Esophagus mucosa (tissue), 1 donor: ENCODE data around the gene DPH2. TPM values are rescaled to one million over a fixed set of nuclear protein-coding genes. Genes with fewer than 3 reads are reported as not detected.

Experiments used
- ATAC-seq: fragments of 200-7000 bp; cut with Tn5 transposase; one replicate; pipeline ENCODE4 v1.9.1; 2020
- total RNA-seq: library from RNA; stranded (reverse); gene quantifications from one replicate; pipeline ENCODE4 v1.2.4, GENCODE V29; 2023
- donor health status: DM: yes; HTN: yes; CAD: no.

Gene DPH2
- total RNA-seq: 18.3 TPM

GRCh38 chr1:43969746-43970466, at the start of gene DPH2:
DPH2 (plus strand) TSS chr1:43970010; CDS start chr1:43970176, 166 bp downstream.
- peak; percentile 87 for ATAC-seq

- ATAC-seq: no peak
These were observed 48.8 kb upstream of the DPH2 start for GRCh38 chr1:43921022-43921421.

GRCh38 chr1:43924516-43924915, 45.3 kb upstream of the DPH2 start:
- peak; percentile 39 for ATAC-seq

GRCh38 chr1:43925846-43926245, 44.0 kb upstream of the DPH2 start:
- no peak for ATAC-seq

GRCh38 chr1:43930168-43930948, 39.5 kb upstream of the DPH2 start:
- ATAC-seq: peak; percentile 38

GRCh38 chr1:43930949-43931275, 38.9 kb upstream of the DPH2 start:
- no peak for ATAC-seq

GRCh38 chr1:43931711-43932660, 37.8 kb upstream of the DPH2 start:
- ATAC-seq: no peak

- ATAC-seq: no peak
These were observed 36.9 kb upstream of the DPH2 start for GRCh38 chr1:43932786-43933385.

- peak; percentile 32 for ATAC-seq
These were observed 36.3 kb upstream of the DPH2 start, which contains the start of gene ARTN for GRCh38 chr1:43933386-43934100. ARTN (plus strand) TSS chr1:43933801; CDS start chr1:43935657, 1,856 bp downstream.

GRCh38 chr1:43934101-43934985, 35.5 kb upstream of the DPH2 start:
- peak; percentile 57 for ATAC-seq

- ATAC-seq: no peak
These were observed 34.9 kb upstream of the DPH2 start for GRCh38 chr1:43934986-43935324.

GRCh38 chr1:43935711-43936427, 33.9 kb upstream of the DPH2 start:
- ATAC-seq: peak; percentile 64

- no peak for ATAC-seq
These were observed 33.2 kb upstream of the DPH2 start for GRCh38 chr1:43936431-43937151.

- peak; percentile 39 for ATAC-seq
These were observed 32.5 kb upstream of the DPH2 start for GRCh38 chr1:43937179-43937865.

- no peak for ATAC-seq
These were observed 31.4 kb upstream of the DPH2 start for GRCh38 chr1:43938383-43938782.

GRCh38 chr1:43938892-43939587, 30.8 kb upstream of the DPH2 start:
- no peak for ATAC-seq

- no peak for ATAC-seq
These were observed 27.4 kb upstream of the DPH2 start for GRCh38 chr1:43942411-43942810.

GRCh38 chr1:43944860-43945259, 24.9 kb upstream of the DPH2 start:
- ATAC-seq: no peak
